Upper lobe of left lung (tissue), 6 donors: ENCODE measurements around the gene ACAN. TPM values are rescaled to one million over a fixed set of nuclear protein-coding genes. Genes with fewer than 3 reads are reported as not detected.

Source experiments
- ATAC-seq, 2 donors: fragments of 200-7000 bp; cut with Tn5 transposase; one replicate each; pipeline ENCODE4 v1.9.1; 2022; ENCODE audit warnings: mild to moderate bottlenecking in 2 of 2, moderate library complexity in 2 of 2; ENCODE audit not compliant: low FRiP score in 2 of 2
- DNase-seq, 2 donors: peaks; one replicate each; pipeline ENCODE4 v3.0.0-alpha.2; 2019 to 2020
- H3K27ac ChIP-seq, 4 donors: fragments of 200-600 bp; sonication (generic); one replicate each; pipeline ENCODE4 v1.5.1; 2016 to 2019
- H3K27me3 ChIP-seq, 4 donors: fragments of 200-600 bp; sonication (generic); one replicate each; pipeline ENCODE4 v1.5.1; 2017 to 2019
- H3K36me3 ChIP-seq, 4 donors: fragments of 200-600 bp; sonication (generic); one replicate each; pipeline ENCODE4 v1.5.1; 2016 to 2019
- H3K4me1 ChIP-seq, 4 donors: fragments of 200-600 bp; sonication (generic); one replicate each; pipeline ENCODE4 v1.5.1; 2018 to 2019
- H3K4me3 ChIP-seq, 4 donors: fragments of 200-600 bp; sonication (generic); one replicate each; pipeline ENCODE4 v1.5.1; 2017 to 2019; ENCODE audit warnings: mild to moderate bottlenecking in 2 of 4, moderate library complexity in 1 of 4
- H3K9me3 ChIP-seq, 4 donors: fragments of 200-600 bp; sonication (generic); one replicate each; pipeline ENCODE4 v1.5.1; 2018 to 2019
- CTCF ChIP-seq, 6 experiments: fragments of 450-650 bp in 4 of 6; fragments of 200-600 bp in 2 of 6; sonication (generic) in 2 of 6; IDR thresholded peaks; one replicate each; pipeline ENCODE4 v1.5.1; 2016 to 2019; ENCODE audit warnings: antibody characterized with exemption in 6 of 6
- EP300 ChIP-seq, 4 donors: sonication (generic); formaldehyde crosslinking; IDR thresholded peaks; one replicate each; pipeline ENCODE4 v1.5.1; 2017; ENCODE audit warnings: antibody characterized with exemption in 4 of 4, control low read depth in 2 of 4
- POLR2A ChIP-seq, 4 donors: fragments of 450-650 bp; IDR thresholded peaks; one replicate each; pipeline ENCODE4 v1.5.1; 2016 to 2017; ENCODE audit warnings: antibody characterized with exemption in 4 of 4, mild to moderate bottlenecking in 2 of 4
- POLR2AphosphoS5 ChIP-seq, 2 donors: sonication (generic); formaldehyde crosslinking; IDR thresholded peaks; one replicate each; pipeline ENCODE4 v1.5.1; 2017; ENCODE audit warnings: antibody characterized with exemption in 2 of 2
- WGBS, 2 donors: methylation state at CpG; one replicate each; pipeline ENCODE4 v1.1.5; 2017 to 2018; 5-methylcytosine and 5-hydroxymethylcytosine counted together
- total RNA-seq, 6 donors: library from RNA; depleted of rRNA in 4 of 6; stranded (reverse); fragments of >200 nt in 4 of 6; gene quantifications; one replicate each; pipeline versions ENCODE4 v1.1.0 to v1.2.1, GENCODE V29; 2016 to 2021
- donor health status: DM: no; HTN: no; CAD: no; lungs with moderate emphysema.
- donor health status: DM: no; HTN: yes; CAD: no; lungs with severe emphysema.

ACAN gene
- total RNA-seq, 6 donors from 2014 or later = 0.24 to 1.6 (median 0.46) TPM; not detected in 3

DNA sequence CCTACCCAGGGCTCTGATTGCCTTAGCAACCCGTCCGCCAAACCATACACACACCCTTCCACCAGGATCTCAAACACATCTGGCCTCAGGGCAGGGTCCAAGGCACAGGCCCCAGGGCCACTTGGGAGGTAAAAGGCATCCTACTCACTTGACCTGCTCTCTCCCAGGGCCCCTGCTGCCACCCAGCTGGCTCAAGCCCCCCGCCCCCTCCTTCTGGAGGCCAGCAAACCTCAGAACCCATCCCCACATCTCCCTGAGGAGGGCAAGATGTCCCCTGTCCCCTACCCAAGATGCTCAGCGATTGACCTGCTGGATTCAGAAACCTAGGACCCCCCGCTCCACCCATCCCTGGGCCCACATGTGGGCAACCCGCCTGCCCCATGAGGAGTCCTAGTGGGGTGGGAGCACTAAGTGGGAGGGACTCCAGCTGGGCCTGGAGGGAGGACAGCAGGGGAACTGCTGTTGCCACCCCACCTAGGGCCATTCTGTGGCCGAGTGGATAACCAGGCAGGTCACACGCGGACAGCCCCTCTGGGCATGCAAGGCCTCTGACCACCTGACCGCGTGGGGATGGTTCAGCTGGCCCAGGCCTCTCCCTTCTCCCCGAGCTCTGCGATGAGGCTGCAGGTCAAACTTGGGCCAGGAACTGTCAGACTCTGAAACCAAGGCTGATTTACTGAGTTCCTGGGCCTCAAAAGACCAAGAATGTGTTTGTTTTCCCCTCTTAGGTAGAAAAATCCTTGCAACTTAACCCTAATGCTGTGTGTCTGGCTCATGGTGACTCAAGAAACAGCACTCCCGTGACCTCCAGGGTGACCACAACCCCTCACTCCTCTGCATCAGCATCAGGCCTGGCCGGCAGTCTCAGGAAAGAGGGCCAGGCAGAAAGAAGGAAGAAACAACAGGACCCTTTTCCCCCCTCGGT lies 105.7 kb downstream of the ACAN start:
- WGBS, 2 donors = 82 to 94% methylated on average over 10 to 16 of the region's 16 CpGs
- H3K4me3 ChIP-seq = no peak overlapping the region
- H3K4me1 ChIP-seq = peaks cover 15 to 45% (median 26%) of the 10 kb centered on the region in 4 donors
- H3K36me3 ChIP-seq = peaks cover 0 to 50% (median 15%) of the 10 kb centered on the region in 4 donors
- H3K9me3 ChIP-seq = no peaks in the 10 kb centered on the region
- H3K27me3 ChIP-seq = no peaks in the 10 kb centered on the region
- H3K27ac ChIP-seq = no peak overlapping the region
- TF ChIP-seq CTCF (IDR thresholded peaks at IDR 0.05) (no peak), POLR2AphosphoS5 (IDR thresholded peaks at IDR 0.05) (no peak), EP300 (IDR thresholded peaks at IDR 0.05) (no peak), POLR2A (IDR thresholded peaks at IDR 0.05) (no peak)
- ATAC-seq (no peak), DNase-seq (no peak)

- Histone ChIP-seq H3K4me3 (no peak overlapping the region), H3K9me3 (no peaks in the 10 kb centered on the region), H3K36me3 (peaks cover 0 to 44% (median 15%) of the 10 kb centered on the region in 4 donors), H3K4me1 (peaks cover 11 to 38% (median 20%) of the 10 kb centered on the region in 4 donors), H3K27me3 (no peaks in the 10 kb centered on the region), H3K27ac (no peak overlapping the region)
- DNase-seq (no peak), ATAC-seq (peak in 1 of 2 donors; percentile 11)
- TF ChIP-seq EP300 (IDR thresholded peaks at IDR 0.05) (no peak), CTCF (IDR thresholded peaks at IDR 0.05) (no peak), POLR2A (IDR thresholded peaks at IDR 0.05) (no peak), POLR2AphosphoS5 (IDR thresholded peaks at IDR 0.05) (no peak)
- 75 to 87% methylated on average over 11 to 12 of the region's 12 CpGs for WGBS, 2 donors
Measured at GRCh38 chr15:88909956-88910831, 107.0 kb downstream of the ACAN start.

GRCh38 chr15:88911766-88912118 lies 108.5 kb downstream of the ACAN start:
- DNase-seq = peak in 1 of 2 donors; percentile 62
- no peaks in the 10 kb centered on the region for H3K9me3 ChIP-seq
- no peaks in the 10 kb centered on the region for H3K27me3 ChIP-seq
- WGBS, 2 donors = 70 to 71% methylated on average over 5 of the region's 5 CpGs
- peak overlapping the region in 3 of 4 donors; percentile 69 to 83 (median 80) for H3K4me3 ChIP-seq
- no peak for TF ChIP-seq EP300 (IDR thresholded peaks at IDR 0.05)
- TF ChIP-seq POLR2AphosphoS5 (IDR thresholded peaks at IDR 0.05) = peak in 1 of 2 donors; percentile 35
- peak in 1 of 4 donors; percentile 43 for TF ChIP-seq POLR2A (IDR thresholded peaks at IDR 0.05)
- TF ChIP-seq CTCF (IDR thresholded peaks at IDR 0.05) = no peak
- H3K4me1 ChIP-seq = peaks cover 11 to 38% (median 21%) of the 10 kb centered on the region in 4 donors
- peak in 1 of 2 donors; percentile 47 for ATAC-seq
- H3K36me3 ChIP-seq = peaks cover 0 to 31% (median 12%) of the 10 kb centered on the region in 4 donors
- peak overlapping the region; percentile 66 to 89 (median 83) for H3K27ac ChIP-seq

DNA sequence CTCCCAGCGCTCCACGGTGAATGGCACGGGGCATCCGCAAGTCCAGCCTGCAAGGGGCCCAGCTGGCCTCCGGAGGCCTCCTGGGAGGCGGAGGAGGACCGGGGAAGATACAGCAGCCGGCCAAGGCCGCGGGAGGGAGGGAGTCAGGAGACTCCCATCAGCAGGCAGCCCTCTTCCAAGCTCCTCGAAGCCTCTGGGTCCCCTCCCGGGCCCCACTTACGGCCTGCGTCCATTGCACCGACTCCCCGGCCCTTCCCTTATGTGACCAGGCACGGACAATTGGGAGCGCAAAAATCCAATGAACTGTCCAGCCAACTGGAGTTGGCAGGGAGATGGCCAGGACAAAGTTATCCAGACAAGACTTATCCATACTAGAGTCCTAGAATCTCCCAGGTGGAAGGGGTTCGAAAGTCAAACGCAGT lies 109.3 kb downstream of the ACAN start:
- H3K4me1 ChIP-seq = peaks cover 11 to 38% (median 21%) of the 10 kb centered on the region in 4 donors
- 15% methylated on average over 18 of the region's 20 CpGs; no CpG with 5 or more reads in 1 of the 2 donors for WGBS, 2 donors
- peak overlapping the region; percentile 66 to 89 (median 83) for H3K27ac ChIP-seq
- no peaks in the 10 kb centered on the region for H3K27me3 ChIP-seq
- H3K9me3 ChIP-seq = no peaks in the 10 kb centered on the region
- peak in 1 of 2 donors; percentile 80 for DNase-seq
- peak; percentile 4 to 37 for ATAC-seq
- peak overlapping the region; percentile 69 to 90 (median 82) for H3K4me3 ChIP-seq
- TF ChIP-seq EP300 (IDR thresholded peaks at IDR 0.05) (no peak), POLR2AphosphoS5 (IDR thresholded peaks at IDR 0.05) (peak in 1 of 2 donors; percentile 2), POLR2A (IDR thresholded peaks at IDR 0.05) (no peak), CTCF (IDR thresholded peaks at IDR 0.05) (no peak)
- H3K36me3 ChIP-seq = peaks cover 0 to 27% (median 11%) of the 10 kb centered on the region in 4 donors
